GM12878 (cell line): Measurements from ENCODE around the gene MYH10.

Experiments used
- ATF2 ChIP-seq: IDR thresholded peaks from 2 replicates; pipeline ENCODE4 v1.6.1; 2012; ENCODE audit warnings: low read length, inconsistent platforms
- ATF7 ChIP-seq: fragments of 450-650 bp; IDR thresholded peaks from 2 replicates; pipeline ENCODE4 v1.6.1; 2016; ENCODE audit warnings: low read depth, mild to moderate bottlenecking
- CEBPB ChIP-seq, 2 experiments: fragments of 150-350 bp in 1 of 2; IDR thresholded peaks; 2 replicates each; pipeline ENCODE4 v1.6.1; 2012 to 2014; ENCODE audit warnings: low read depth in 2 of 2, low read length in 2 of 2, borderline replicate concordance in 1 of 2, inconsistent platforms in 1 of 2
- CREB1 ChIP-seq: IDR thresholded peaks from 2 replicates; pipeline ENCODE4 v1.6.1; 2012; ENCODE audit warnings: low read depth, mild to moderate bottlenecking, inconsistent platforms
- CTCF ChIP-seq, 3 experiments: IDR thresholded peaks in 2 of 3; conservative IDR thresholded peaks in 1 of 3; 2 replicates each; pipeline ENCODE4 v1.5.1; 2011; ENCODE audit warnings: low read depth in 3 of 3, low read length in 3 of 3, mild to moderate bottlenecking in 3 of 3, control low read depth in 2 of 3, moderate library complexity in 2 of 3, inconsistent platforms in 1 of 3, mixed read lengths in 1 of 3; ENCODE audit not compliant: control insufficient read depth in 2 of 3, insufficient read depth in 1 of 3; ENCODE audit errors: extremely low read depth in 1 of 3
- EGR1 ChIP-seq, 2 experiments: IDR thresholded peaks; 1 replicate in 1 of 2; 2 replicates in 1 of 2; pipeline ENCODE4 v1.6.1; 2011 to 2012; ENCODE audit warnings: low read depth in 2 of 2, low read length in 2 of 2, borderline replicate concordance in 1 of 2, mild to moderate bottlenecking in 1 of 2, moderate library complexity in 1 of 2
- NFYB ChIP-seq: IDR thresholded peaks from 2 replicates; pipeline ENCODE4 v1.6.1; 2011; ENCODE audit warnings: low read depth, mild to moderate bottlenecking, low read length, improper control_type of control experiment, moderate library complexity; ENCODE audit not compliant: insufficient read depth
- POLR2A ChIP-seq: IDR thresholded peaks from 2 replicates; pipeline ENCODE4 v1.6.1; 2011; ENCODE audit warnings: low read depth, mild to moderate bottlenecking, low read length
- POLR2AphosphoS5 ChIP-seq: IDR thresholded peaks from 2 replicates; pipeline ENCODE4 v1.6.1; 2011; ENCODE audit warnings: mild to moderate bottlenecking, low read length, inconsistent platforms
- SIX5 ChIP-seq: IDR thresholded peaks from 2 replicates; pipeline ENCODE4 v1.6.1; 2011; ENCODE audit warnings: mild to moderate bottlenecking, low read depth, low read length, moderate library complexity; ENCODE audit not compliant: severe bottlenecking
- TAF1 ChIP-seq: IDR thresholded peaks from 2 replicates; pipeline ENCODE4 v1.6.1; 2011; ENCODE audit warnings: mild to moderate bottlenecking, low read depth, low read length, borderline replicate concordance
- TF ChIP-seq, protein P1 (sequence below): IDR thresholded peaks from 2 replicates; pipeline ENCODE4 v1.6.1; 2012; ENCODE audit warnings: mild to moderate bottlenecking, low read depth, low read length
- TF ChIP-seq, protein P2 (sequence below): fragments of 450-650 bp; IDR thresholded peaks from 2 replicates; pipeline ENCODE4 v1.6.1; 2017; ENCODE audit warnings: mild to moderate bottlenecking

DNA sequence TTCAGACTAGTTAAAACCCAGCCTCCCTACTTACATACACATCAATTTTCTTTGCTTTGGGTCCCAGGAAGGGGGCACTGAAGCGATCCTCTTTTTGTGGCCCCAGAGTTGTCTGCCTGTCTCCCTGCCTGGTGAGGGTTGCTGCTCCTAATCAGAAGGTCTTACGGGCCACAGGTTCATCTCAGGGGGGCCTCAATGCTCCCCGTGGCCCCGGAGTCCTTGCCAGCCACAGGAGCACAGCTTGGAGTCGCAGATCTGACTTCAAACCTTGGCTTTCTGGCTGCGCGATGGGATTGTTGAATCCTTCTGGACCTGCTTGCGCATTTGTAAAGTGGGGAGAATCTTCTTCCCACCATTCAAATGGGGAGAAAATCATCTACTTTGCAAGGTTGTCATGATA is 44.8 kb upstream of the MYH10 start:
- TF ChIP-seq CEBPB (IDR thresholded peaks at IDR 0.05; ENCODE audit: borderline replicate concordance in 1 of 2, low read depth in 2 of 2, low read length in 2 of 2) (no peak), ATF7 (no peak), CTCF (IDR thresholded peaks at IDR 0.05 in 2 of 3, conservative IDR thresholded peaks at IDR 0.05 in 1 of 3; ENCODE audit: control insufficient read depth in 2 of 3, extremely low read depth in 1 of 3, insufficient read depth in 1 of 3, low read depth in 3 of 3, low read length in 3 of 3) (no peak), CREB1 (no peak), POLR2A (no peak), POLR2AphosphoS5 (no peak), NFYB (no peak), SIX5 (no peak), EGR1 (IDR thresholded peaks at IDR 0.05; ENCODE audit: borderline replicate concordance in 1 of 2, low read depth in 2 of 2, low read length in 2 of 2) (no peak), ATF2 (no peak), TAF1 (no peak)
- TF ChIP-seq, protein P1, sequence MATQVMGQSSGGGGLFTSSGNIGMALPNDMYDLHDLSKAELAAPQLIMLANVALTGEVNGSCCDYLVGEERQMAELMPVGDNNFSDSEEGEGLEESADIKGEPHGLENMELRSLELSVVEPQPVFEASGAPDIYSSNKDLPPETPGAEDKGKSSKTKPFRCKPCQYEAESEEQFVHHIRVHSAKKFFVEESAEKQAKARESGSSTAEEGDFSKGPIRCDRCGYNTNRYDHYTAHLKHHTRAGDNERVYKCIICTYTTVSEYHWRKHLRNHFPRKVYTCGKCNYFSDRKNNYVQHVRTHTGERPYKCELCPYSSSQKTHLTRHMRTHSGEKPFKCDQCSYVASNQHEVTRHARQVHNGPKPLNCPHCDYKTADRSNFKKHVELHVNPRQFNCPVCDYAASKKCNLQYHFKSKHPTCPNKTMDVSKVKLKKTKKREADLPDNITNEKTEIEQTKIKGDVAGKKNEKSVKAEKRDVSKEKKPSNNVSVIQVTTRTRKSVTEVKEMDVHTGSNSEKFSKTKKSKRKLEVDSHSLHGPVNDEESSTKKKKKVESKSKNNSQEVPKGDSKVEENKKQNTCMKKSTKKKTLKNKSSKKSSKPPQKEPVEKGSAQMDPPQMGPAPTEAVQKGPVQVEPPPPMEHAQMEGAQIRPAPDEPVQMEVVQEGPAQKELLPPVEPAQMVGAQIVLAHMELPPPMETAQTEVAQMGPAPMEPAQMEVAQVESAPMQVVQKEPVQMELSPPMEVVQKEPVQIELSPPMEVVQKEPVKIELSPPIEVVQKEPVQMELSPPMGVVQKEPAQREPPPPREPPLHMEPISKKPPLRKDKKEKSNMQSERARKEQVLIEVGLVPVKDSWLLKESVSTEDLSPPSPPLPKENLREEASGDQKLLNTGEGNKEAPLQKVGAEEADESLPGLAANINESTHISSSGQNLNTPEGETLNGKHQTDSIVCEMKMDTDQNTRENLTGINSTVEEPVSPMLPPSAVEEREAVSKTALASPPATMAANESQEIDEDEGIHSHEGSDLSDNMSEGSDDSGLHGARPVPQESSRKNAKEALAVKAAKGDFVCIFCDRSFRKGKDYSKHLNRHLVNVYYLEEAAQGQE: no peak
- TF ChIP-seq, protein P2, sequence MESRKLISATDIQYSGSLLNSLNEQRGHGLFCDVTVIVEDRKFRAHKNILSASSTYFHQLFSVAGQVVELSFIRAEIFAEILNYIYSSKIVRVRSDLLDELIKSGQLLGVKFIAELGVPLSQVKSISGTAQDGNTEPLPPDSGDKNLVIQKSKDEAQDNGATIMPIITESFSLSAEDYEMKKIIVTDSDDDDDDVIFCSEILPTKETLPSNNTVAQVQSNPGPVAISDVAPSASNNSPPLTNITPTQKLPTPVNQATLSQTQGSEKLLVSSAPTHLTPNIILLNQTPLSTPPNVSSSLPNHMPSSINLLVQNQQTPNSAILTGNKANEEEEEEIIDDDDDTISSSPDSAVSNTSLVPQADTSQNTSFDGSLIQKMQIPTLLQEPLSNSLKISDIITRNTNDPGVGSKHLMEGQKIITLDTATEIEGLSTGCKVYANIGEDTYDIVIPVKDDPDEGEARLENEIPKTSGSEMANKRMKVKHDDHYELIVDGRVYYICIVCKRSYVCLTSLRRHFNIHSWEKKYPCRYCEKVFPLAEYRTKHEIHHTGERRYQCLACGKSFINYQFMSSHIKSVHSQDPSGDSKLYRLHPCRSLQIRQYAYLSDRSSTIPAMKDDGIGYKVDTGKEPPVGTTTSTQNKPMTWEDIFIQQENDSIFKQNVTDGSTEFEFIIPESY: no peak
